GM23338 (cell line): ENCODE data around the gene GID4. TPM values are rescaled to one million over a fixed set of nuclear protein-coding genes. Genes with fewer than 3 reads are reported as not detected.

Experiments used
- ATAC-seq: fragments of 200-7000 bp; cut with Tn5 transposase; 3 replicates; pipeline ENCODE4 v1.9.1; 2020
- DNase-seq: peaks from one replicate; pipeline ENCODE4 v3.0.0-alpha.2; 2015; ENCODE audit warnings: low spot score
- H2AFZ ChIP-seq: fragments of 200-600 bp; sonication (generic); 2 replicates; pipeline ENCODE4 v1.8.0; 2016; ENCODE audit warnings: antibody characterized with exemption, mild to moderate bottlenecking, moderate library complexity
- H3F3A ChIP-seq: fragments of 200-600 bp; sonication (generic); replicated peaks from 2 replicates; pipeline ENCODE4 v1.8.0; 2017; ENCODE audit warnings: antibody characterized with exemption, mixed run types, low read depth
- H3K27ac ChIP-seq: fragments of 200-600 bp; sonication (generic); 2 replicates; pipeline ENCODE4 v1.6.1; 2016; ENCODE audit warnings: low read depth
- H3K27me3 ChIP-seq: fragments of 200-600 bp; sonication (generic); 2 replicates; pipeline ENCODE4 v1.8.0; 2016; ENCODE audit warnings: mild to moderate bottlenecking, mixed run types, moderate library complexity; ENCODE audit not compliant: insufficient read depth
- H3K36me3 ChIP-seq: fragments of 200-600 bp; sonication (generic); 2 replicates; pipeline ENCODE4 v1.8.0; 2016; ENCODE audit warnings: mild to moderate bottlenecking; ENCODE audit not compliant: insufficient read depth
- H3K4me1 ChIP-seq: fragments of 200-600 bp; sonication (generic); 2 replicates; pipeline ENCODE4 v1.8.0; 2016; ENCODE audit warnings: mild to moderate bottlenecking, moderate library complexity; ENCODE audit not compliant: insufficient read depth
- H3K4me2 ChIP-seq: fragments of 200-600 bp; sonication (generic); 2 replicates; pipeline ENCODE4 v1.7.1; 2017; ENCODE audit warnings: mixed run types
- H3K4me3 ChIP-seq: fragments of 200-600 bp; sonication (generic); 2 replicates; pipeline ENCODE4 v1.6.1; 2016; ENCODE audit warnings: mixed run types
- H3K79me2 ChIP-seq: fragments of 200-600 bp; sonication (generic); replicated peaks from 2 replicates; pipeline ENCODE4 v1.8.0; 2017; ENCODE audit warnings: mild to moderate bottlenecking; ENCODE audit not compliant: insufficient read depth
- H3K9me2 ChIP-seq: fragments of 200-600 bp; sonication (generic); 2 replicates; pipeline ENCODE4 v1.8.0; 2017; ENCODE audit not compliant: insufficient read depth
- H4K20me1 ChIP-seq: fragments of 200-600 bp; sonication (generic); replicated peaks from 2 replicates; pipeline ENCODE4 v1.8.0; 2017; ENCODE audit warnings: mild to moderate bottlenecking; ENCODE audit not compliant: insufficient read depth
- H3K27ac Mint-ChIP-seq: 2 replicates; pipeline ENCODE4 v1.8.0; 2020; ENCODE audit warnings: inconsistent platforms, mild to moderate bottlenecking, moderate library complexity, mixed read lengths
- H3K27me3 Mint-ChIP-seq: 3 replicates; pipeline ENCODE4 v1.8.0; 2022; ENCODE audit warnings: low read depth, mild to moderate bottlenecking, moderate library complexity, mixed read lengths, inconsistent platforms; ENCODE audit not compliant: insufficient read depth, poor library complexity
- H3K36me3 Mint-ChIP-seq: 3 replicates; pipeline ENCODE4 v1.8.0; 2021; ENCODE audit warnings: low read depth, mild to moderate bottlenecking, inconsistent platforms, moderate library complexity, mixed read lengths
- H3K4me1 Mint-ChIP-seq: 3 replicates; pipeline ENCODE4 v1.8.0; 2020; ENCODE audit warnings: mild to moderate bottlenecking, inconsistent platforms, mixed read lengths
- H3K4me3 Mint-ChIP-seq: 3 replicates; pipeline ENCODE4 v1.8.0; 2021; ENCODE audit warnings: moderate library complexity, mild to moderate bottlenecking, inconsistent platforms, mixed read lengths
- H3K9me3 Mint-ChIP-seq: 3 replicates; pipeline ENCODE4 v1.8.0; 2020; ENCODE audit warnings: moderate library complexity, mild to moderate bottlenecking, inconsistent platforms, mixed read lengths
- STAT1 ChIP-seq: IDR thresholded peaks from one replicate; pipeline ENCODE4 v1.6.1; 2016; ENCODE audit warnings: antibody characterized with exemption; ENCODE audit not compliant: unreplicated experiment
- polyA plus RNA-seq: library from polyadenylated mRNA; unstranded; fragments of >200 nt; fragmentation: Nextera tagmentation; extraction: Ambion mirVana; gene quantifications from 2 replicates; pipeline ENCODE4 v1.2.1, GENCODE V29; 2016
- total RNA-seq: library from RNA; depleted of rRNA; stranded (reverse); fragments of >200 nt; shearing (Covaris generic); gene quantifications from 2 replicates; pipeline ENCODE4 v1.2.3, GENCODE V29; 2014
- TF ChIP-seq, protein P1 (sequence below), 2 experiments: fragments of 200-600 bp in 1 of 2; sonication (generic) in 1 of 2; conservative IDR thresholded peaks; 2 replicates each; pipeline versions ENCODE4 v1.5.1 to v1.6.1; 2016 to 2017; ENCODE audit warnings: antibody characterized with exemption in 2 of 2, low read depth in 2 of 2, mild to moderate bottlenecking in 2 of 2, moderate library complexity in 1 of 2
- TF ChIP-seq, protein P2 (sequence below): IDR thresholded peaks from 2 replicates; pipeline ENCODE4 v1.6.1; 2016; ENCODE audit warnings: antibody characterized with exemption
- TF ChIP-seq, protein P3 (sequence below): IDR thresholded peaks from one replicate; pipeline ENCODE4 v1.6.1; 2018; ENCODE audit warnings: antibody characterized with exemption; ENCODE audit not compliant: unreplicated experiment
- TF ChIP-seq, protein P4 (sequence below): fragments of 250-450 bp; sonication (Bioruptor Pico); IDR thresholded peaks from 2 replicates; pipeline ENCODE4 v1.5.0; 2020; ENCODE audit warnings: mild to moderate bottlenecking, moderate library complexity

Gene GID4
- total and polyA plus RNA-seq, 2 experiments from 2014 or later = 6.3 to 11.2 TPM

GRCh38 chr17:18059283-18059682, 20.1 kb downstream of the GID4 start (continued):
- TF ChIP-seq, protein P1, sequence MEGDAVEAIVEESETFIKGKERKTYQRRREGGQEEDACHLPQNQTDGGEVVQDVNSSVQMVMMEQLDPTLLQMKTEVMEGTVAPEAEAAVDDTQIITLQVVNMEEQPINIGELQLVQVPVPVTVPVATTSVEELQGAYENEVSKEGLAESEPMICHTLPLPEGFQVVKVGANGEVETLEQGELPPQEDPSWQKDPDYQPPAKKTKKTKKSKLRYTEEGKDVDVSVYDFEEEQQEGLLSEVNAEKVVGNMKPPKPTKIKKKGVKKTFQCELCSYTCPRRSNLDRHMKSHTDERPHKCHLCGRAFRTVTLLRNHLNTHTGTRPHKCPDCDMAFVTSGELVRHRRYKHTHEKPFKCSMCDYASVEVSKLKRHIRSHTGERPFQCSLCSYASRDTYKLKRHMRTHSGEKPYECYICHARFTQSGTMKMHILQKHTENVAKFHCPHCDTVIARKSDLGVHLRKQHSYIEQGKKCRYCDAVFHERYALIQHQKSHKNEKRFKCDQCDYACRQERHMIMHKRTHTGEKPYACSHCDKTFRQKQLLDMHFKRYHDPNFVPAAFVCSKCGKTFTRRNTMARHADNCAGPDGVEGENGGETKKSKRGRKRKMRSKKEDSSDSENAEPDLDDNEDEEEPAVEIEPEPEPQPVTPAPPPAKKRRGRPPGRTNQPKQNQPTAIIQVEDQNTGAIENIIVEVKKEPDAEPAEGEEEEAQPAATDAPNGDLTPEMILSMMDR (conservative IDR thresholded peaks at IDR 0.05; ENCODE audit: low read depth in 2 of 2) = no peak
- TF ChIP-seq, protein P2, sequence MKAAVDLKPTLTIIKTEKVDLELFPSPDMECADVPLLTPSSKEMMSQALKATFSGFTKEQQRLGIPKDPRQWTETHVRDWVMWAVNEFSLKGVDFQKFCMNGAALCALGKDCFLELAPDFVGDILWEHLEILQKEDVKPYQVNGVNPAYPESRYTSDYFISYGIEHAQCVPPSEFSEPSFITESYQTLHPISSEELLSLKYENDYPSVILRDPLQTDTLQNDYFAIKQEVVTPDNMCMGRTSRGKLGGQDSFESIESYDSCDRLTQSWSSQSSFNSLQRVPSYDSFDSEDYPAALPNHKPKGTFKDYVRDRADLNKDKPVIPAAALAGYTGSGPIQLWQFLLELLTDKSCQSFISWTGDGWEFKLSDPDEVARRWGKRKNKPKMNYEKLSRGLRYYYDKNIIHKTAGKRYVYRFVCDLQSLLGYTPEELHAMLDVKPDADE = no peak

- Histone ChIP-seq H4K20me1 (no peaks in the 10 kb centered on the region; the same call in 1 of the 2 replicates), H3K4me3 (no peak overlapping the region), H3K79me2 (no peaks in the 10 kb centered on the region), H3F3A (no peaks in the 10 kb centered on the region), H3K9me2 (no peaks in the 10 kb centered on the region), H2AFZ (no peak overlapping the region), H3K4me2 (no peak overlapping the region), H3K4me1 (no peaks in the 10 kb centered on the region), H3K36me3 (peaks cover 5% of the 10 kb centered on the region; the same call in 1 of the 2 replicates), H3K27me3 (no peaks in the 10 kb centered on the region), H3K27ac (no peak overlapping the region)
- DNase-seq (no peak), ATAC-seq (no peak)
- TF ChIP-seq, protein P3, sequence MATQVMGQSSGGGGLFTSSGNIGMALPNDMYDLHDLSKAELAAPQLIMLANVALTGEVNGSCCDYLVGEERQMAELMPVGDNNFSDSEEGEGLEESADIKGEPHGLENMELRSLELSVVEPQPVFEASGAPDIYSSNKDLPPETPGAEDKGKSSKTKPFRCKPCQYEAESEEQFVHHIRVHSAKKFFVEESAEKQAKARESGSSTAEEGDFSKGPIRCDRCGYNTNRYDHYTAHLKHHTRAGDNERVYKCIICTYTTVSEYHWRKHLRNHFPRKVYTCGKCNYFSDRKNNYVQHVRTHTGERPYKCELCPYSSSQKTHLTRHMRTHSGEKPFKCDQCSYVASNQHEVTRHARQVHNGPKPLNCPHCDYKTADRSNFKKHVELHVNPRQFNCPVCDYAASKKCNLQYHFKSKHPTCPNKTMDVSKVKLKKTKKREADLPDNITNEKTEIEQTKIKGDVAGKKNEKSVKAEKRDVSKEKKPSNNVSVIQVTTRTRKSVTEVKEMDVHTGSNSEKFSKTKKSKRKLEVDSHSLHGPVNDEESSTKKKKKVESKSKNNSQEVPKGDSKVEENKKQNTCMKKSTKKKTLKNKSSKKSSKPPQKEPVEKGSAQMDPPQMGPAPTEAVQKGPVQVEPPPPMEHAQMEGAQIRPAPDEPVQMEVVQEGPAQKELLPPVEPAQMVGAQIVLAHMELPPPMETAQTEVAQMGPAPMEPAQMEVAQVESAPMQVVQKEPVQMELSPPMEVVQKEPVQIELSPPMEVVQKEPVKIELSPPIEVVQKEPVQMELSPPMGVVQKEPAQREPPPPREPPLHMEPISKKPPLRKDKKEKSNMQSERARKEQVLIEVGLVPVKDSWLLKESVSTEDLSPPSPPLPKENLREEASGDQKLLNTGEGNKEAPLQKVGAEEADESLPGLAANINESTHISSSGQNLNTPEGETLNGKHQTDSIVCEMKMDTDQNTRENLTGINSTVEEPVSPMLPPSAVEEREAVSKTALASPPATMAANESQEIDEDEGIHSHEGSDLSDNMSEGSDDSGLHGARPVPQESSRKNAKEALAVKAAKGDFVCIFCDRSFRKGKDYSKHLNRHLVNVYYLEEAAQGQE = no peak
- Mint-ChIP-seq H3K4me3 (no peak overlapping the region), H3K4me1 (no peaks in the 10 kb centered on the region), H3K27ac (no peak overlapping the region), H3K9me3 (no peaks in the 10 kb centered on the region), H3K27me3 (peaks cover 1% of the 10 kb centered on the region), H3K36me3 (peaks cover 16% of the 10 kb centered on the region; the same call in 2 of the 3 replicates)
Observed at GRCh38 chr17:18064053-18064452, 24.8 kb downstream of the GID4 start.

DNA sequence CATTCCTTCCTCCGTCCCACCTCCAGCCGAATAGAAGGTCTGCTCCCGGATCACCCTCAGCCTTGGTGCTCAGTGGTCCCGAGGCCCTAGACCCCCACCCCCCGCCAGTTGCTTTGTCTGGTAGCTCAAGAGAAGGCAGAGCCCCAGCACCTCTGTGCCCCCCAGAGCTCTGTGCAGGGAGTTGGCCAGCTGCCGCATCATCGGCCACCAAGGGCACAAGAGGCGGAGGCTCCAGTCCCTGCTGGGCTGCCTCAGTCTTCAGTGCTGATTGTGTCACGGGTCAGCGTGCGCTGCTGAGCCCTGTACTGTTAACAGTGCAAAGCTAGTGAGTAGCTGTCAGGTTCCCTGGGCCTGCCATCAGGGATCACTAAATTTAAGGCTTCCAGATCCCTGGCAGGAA, 26.3 kb downstream of the GID4 start:
- Histone ChIP-seq H3K27me3 (no peaks in the 10 kb centered on the region), H3F3A (no peaks in the 10 kb centered on the region), H3K27ac (no peak overlapping the region), H3K4me1 (no peaks in the 10 kb centered on the region), H3K79me2 (no peaks in the 10 kb centered on the region), H3K36me3 (peaks cover 5% of the 10 kb centered on the region; the same call in 1 of the 2 replicates), H3K4me3 (no peak overlapping the region), H3K9me2 (no peaks in the 10 kb centered on the region), H2AFZ (no peak overlapping the region), H4K20me1 (no peaks in the 10 kb centered on the region; the same call in 1 of the 2 replicates), H3K4me2 (no peak overlapping the region)
- Mint-ChIP-seq H3K4me3 (no peak overlapping the region), H3K9me3 (no peaks in the 10 kb centered on the region), H3K27ac (no peak overlapping the region), H3K4me1 (no peaks in the 10 kb centered on the region), H3K36me3 (peaks cover 9% of the 10 kb centered on the region; the same call in 2 of the 3 replicates), H3K27me3 (no peaks in the 10 kb centered on the region)
- DNase-seq (no peak), ATAC-seq (no peak)
- TF ChIP-seq, protein P2 = no peak
- no peak for TF ChIP-seq STAT1
- TF ChIP-seq, protein P4, sequence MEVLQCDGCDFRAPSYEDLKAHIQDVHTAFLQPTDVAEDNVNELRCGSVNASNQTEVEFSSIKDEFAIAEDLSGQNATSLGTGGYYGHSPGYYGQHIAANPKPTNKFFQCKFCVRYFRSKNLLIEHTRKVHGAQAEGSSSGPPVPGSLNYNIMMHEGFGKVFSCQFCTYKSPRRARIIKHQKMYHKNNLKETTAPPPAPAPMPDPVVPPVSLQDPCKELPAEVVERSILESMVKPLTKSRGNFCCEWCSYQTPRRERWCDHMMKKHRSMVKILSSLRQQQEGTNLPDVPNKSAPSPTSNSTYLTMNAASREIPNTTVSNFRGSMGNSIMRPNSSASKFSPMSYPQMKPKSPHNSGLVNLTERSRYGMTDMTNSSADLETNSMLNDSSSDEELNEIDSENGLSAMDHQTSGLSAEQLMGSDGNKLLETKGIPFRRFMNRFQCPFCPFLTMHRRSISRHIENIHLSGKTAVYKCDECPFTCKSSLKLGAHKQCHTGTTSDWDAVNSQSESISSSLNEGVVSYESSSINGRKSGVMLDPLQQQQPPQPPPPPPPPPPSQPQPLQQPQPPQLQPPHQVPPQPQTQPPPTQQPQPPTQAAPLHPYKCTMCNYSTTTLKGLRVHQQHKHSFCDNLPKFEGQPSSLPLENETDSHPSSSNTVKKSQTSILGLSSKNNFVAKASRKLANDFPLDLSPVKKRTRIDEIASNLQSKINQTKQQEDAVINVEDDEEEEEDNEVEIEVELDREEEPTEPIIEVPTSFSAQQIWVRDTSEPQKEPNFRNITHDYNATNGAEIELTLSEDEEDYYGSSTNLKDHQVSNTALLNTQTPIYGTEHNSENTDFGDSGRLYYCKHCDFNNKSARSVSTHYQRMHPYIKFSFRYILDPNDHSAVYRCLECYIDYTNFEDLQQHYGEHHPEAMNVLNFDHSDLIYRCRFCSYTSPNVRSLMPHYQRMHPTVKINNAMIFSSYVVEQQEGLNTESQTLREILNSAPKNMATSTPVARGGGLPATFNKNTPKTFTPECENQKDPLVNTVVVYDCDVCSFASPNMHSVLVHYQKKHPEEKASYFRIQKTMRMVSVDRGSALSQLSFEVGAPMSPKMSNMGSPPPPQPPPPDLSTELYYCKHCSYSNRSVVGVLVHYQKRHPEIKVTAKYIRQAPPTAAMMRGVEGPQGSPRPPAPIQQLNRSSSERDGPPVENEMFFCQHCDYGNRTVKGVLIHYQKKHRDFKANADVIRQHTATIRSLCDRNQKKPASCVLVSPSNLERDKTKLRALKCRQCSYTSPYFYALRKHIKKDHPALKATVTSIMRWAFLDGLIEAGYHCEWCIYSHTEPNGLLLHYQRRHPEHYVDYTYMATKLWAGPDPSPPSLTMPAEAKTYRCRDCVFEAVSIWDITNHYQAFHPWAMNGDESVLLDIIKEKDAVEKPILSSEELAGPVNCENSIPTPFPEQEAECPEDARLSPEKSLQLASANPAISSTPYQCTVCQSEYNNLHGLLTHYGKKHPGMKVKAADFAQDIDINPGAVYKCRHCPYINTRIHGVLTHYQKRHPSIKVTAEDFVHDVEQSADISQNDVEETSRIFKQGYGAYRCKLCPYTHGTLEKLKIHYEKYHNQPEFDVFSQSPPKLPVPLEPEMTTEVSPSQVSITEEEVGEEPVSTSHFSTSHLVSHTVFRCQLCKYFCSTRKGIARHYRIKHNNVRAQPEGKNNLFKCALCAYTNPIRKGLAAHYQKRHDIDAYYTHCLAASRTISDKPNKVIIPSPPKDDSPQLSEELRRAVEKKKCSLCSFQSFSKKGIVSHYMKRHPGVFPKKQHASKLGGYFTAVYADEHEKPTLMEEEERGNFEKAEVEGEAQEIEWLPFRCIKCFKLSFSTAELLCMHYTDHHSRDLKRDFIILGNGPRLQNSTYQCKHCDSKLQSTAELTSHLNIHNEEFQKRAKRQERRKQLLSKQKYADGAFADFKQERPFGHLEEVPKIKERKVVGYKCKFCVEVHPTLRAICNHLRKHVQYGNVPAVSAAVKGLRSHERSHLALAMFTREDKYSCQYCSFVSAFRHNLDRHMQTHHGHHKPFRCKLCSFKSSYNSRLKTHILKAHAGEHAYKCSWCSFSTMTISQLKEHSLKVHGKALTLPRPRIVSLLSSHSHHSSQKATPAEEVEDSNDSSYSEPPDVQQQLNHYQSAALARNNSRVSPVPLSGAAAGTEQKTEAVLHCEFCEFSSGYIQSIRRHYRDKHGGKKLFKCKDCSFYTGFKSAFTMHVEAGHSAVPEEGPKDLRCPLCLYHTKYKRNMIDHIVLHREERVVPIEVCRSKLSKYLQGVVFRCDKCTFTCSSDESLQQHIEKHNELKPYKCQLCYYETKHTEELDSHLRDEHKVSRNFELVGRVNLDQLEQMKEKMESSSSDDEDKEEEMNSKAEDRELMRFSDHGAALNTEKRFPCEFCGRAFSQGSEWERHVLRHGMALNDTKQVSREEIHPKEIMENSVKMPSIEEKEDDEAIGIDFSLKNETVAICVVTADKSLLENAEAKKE = no peak
